ENCODE measurements around the gene RRP12. TPM values are rescaled to one million over a fixed set of nuclear protein-coding genes. Genes with fewer than 3 reads are reported as not detected.

The RRP12 gene
- total and polyA plus RNA-seq, 5 experiments from 2014 or later = 8.0 to 27.2 (median 17.3) TPM

- DNase-seq = no peak
- POLR2A ChIA-PET = no interaction called here
- peaks cover 0 to 53% (median 9%) of the 10 kb centered on the region in 3 donors for H3K36me3 Mint-ChIP-seq
- no peak overlapping the region for H3K4me3 Mint-ChIP-seq
- no peaks in the 10 kb centered on the region for H3K27me3 Mint-ChIP-seq
- ATAC-seq = peak in 1 of 2 donors; percentile 13
- no peak overlapping the region for H3K27ac Mint-ChIP-seq
- no peaks in the 10 kb centered on the region for H3K9me3 Mint-ChIP-seq
- peaks cover 0 to 1% (median 0%) of the 10 kb centered on the region in 4 donors for H3K4me1 Mint-ChIP-seq
These were observed 20.6 kb downstream of the RRP12 start for GRCh38 chr10:97380516-97380915.

- H3K36me3 Mint-ChIP-seq = peaks cover 0 to 56% (median 12%) of the 10 kb centered on the region in 3 donors
These were observed 21.9 kb downstream of the RRP12 start for GRCh38 chr10:97378933-97379921.

GRCh38 chr10:97376413-97376812, 24.7 kb downstream of the RRP12 start:
- ATAC-seq (no peak), DNase-seq (no peak)
- Mint-ChIP-seq H3K36me3 (peaks cover 0 to 67% (median 18%) of the 10 kb centered on the region in 3 donors), H3K4me1 (no peaks in the 10 kb centered on the region), H3K27me3 (no peaks in the 10 kb centered on the region), H3K27ac (peak overlapping the region in 2 of 10 donors; percentile 37 to 67), H3K4me3 (no peak overlapping the region), H3K9me3 (no peaks in the 10 kb centered on the region)
- POLR2A ChIA-PET = no interaction called here

More at GRCh38 chr10:97378933-97379921, 21.9 kb downstream of the RRP12 start:
- no peaks in the 10 kb centered on the region for H3K9me3 Mint-ChIP-seq
- H3K4me3 Mint-ChIP-seq = no peak overlapping the region
- ATAC-seq = no peak
- H3K27me3 Mint-ChIP-seq = no peaks in the 10 kb centered on the region
- no peaks in the 10 kb centered on the region for H3K4me1 Mint-ChIP-seq
- no peak overlapping the region for H3K27ac Mint-ChIP-seq
- POLR2A ChIA-PET = no interaction called here
- DNase-seq = no peak

- Mint-ChIP-seq H3K27me3 (no peaks in the 10 kb centered on the region), H3K27ac (no peak overlapping the region), H3K4me3 (no peak overlapping the region), H3K9me3 (no peaks in the 10 kb centered on the region), H3K4me1 (peaks cover 0 to 2% (median 0%) of the 10 kb centered on the region in 4 donors), H3K36me3 (peaks cover 0 to 76% (median 18%) of the 10 kb centered on the region in 3 donors)
- POLR2A ChIA-PET = no interaction called here
- ATAC-seq (no peak), DNase-seq (no peak)
These were observed 27.7 kb downstream of the RRP12 start for GRCh38 chr10:97373456-97373855.

- no peak for ATAC-seq
- H3K36me3 Mint-ChIP-seq = peaks cover 0 to 72% (median 18%) of the 10 kb centered on the region in 3 donors
These were observed 28.8 kb downstream of the RRP12 start for GRCh38 chr10:97372233-97372875.

GRCh38 chr10:97371696-97372095, 29.4 kb downstream of the RRP12 start:
- DNase-seq = no peak
- H3K27me3 Mint-ChIP-seq = no peaks in the 10 kb centered on the region
- H3K36me3 Mint-ChIP-seq = peaks cover 0 to 75% (median 18%) of the 10 kb centered on the region in 3 donors
- H3K4me3 Mint-ChIP-seq = no peak overlapping the region
- no peak overlapping the region for H3K27ac Mint-ChIP-seq
- H3K4me1 Mint-ChIP-seq = peaks cover 0 to 4% (median under 1%) of the 10 kb centered on the region in 4 donors
- H3K9me3 Mint-ChIP-seq = no peaks in the 10 kb centered on the region
- no peak for ATAC-seq
- POLR2A ChIA-PET = no interaction called here

More at GRCh38 chr10:97372233-97372875, 28.8 kb downstream of the RRP12 start:
- Mint-ChIP-seq H3K27ac (no peak overlapping the region), H3K4me3 (no peak overlapping the region), H3K27me3 (no peaks in the 10 kb centered on the region), H3K4me1 (peaks cover 0 to 2% (median under 1%) of the 10 kb centered on the region in 4 donors), H3K9me3 (no peaks in the 10 kb centered on the region)
- DNase-seq = no peak
- POLR2A ChIA-PET = no interaction called here

GRCh38 chr10:97367126-97367649, 34.0 kb downstream of the RRP12 start:
- H3K27me3 Mint-ChIP-seq = no peaks in the 10 kb centered on the region
- POLR2A ChIA-PET = interaction anchor here (0.6 to 0.7 kb wide), 2 partner anchors 10 to 184 kb away, joined by 4 to 5 read pairs; no protein-coding TSS in a partner anchor
- ATAC-seq (no peak), DNase-seq (no peak)
- peaks cover 0 to 70% (median 9%) of the 10 kb centered on the region in 3 donors for H3K36me3 Mint-ChIP-seq
- peak overlapping the region in 1 of 10 donors; percentile 2 for H3K27ac Mint-ChIP-seq
- no peak overlapping the region for H3K4me3 Mint-ChIP-seq
- H3K9me3 Mint-ChIP-seq = no peaks in the 10 kb centered on the region
- H3K4me1 Mint-ChIP-seq = peaks cover 0 to 25% (median 2%) of the 10 kb centered on the region in 4 donors

- no peak for ATAC-seq
- POLR2A ChIA-PET = no interaction called here
- Mint-ChIP-seq H3K27me3 (no peaks in the 10 kb centered on the region), H3K4me1 (peaks cover 0 to 25% (median 2%) of the 10 kb centered on the region in 4 donors), H3K27ac (peak overlapping the region in 1 of 10 donors; percentile 72), H3K9me3 (no peaks in the 10 kb centered on the region), H3K4me3 (no peak overlapping the region), H3K36me3 (peaks cover 0 to 64% (median 5%) of the 10 kb centered on the region in 3 donors)
- DNase-seq = no peak
These were observed 34.6 kb downstream of the RRP12 start for GRCh38 chr10:97366572-97366971.

GRCh38 chr10:97365761-97366351, 35.3 kb downstream of the RRP12 start:
- no peak for DNase-seq
- Mint-ChIP-seq H3K9me3 (no peaks in the 10 kb centered on the region), H3K36me3 (peaks cover 0 to 60% (median 4%) of the 10 kb centered on the region in 3 donors), H3K27me3 (no peaks in the 10 kb centered on the region), H3K4me1 (peaks cover 0 to 25% (median under 1%) of the 10 kb centered on the region in 4 donors), H3K4me3 (peak overlapping the region in 1 of 10 donors; percentile 32), H3K27ac (peak overlapping the region in 4 of 10 donors; percentile 6 to 72 (median 36))
- POLR2A ChIA-PET = no interaction called here
- ATAC-seq = no peak

GRCh38 chr10:97363071-97363470, 38.1 kb downstream of the RRP12 start:
- H3K9me3 Mint-ChIP-seq = no peaks in the 10 kb centered on the region
- H3K4me3 Mint-ChIP-seq = no peak overlapping the region
- ATAC-seq (no peak), DNase-seq (no peak)
- peak overlapping the region in 2 of 10 donors; percentile 10 to 57 for H3K27ac Mint-ChIP-seq
- POLR2A ChIA-PET = no interaction called here
- H3K36me3 Mint-ChIP-seq = peaks cover 0 to 53% (median 6%) of the 10 kb centered on the region in 3 donors
- peaks cover 0 to 25% (median under 1%) of the 10 kb centered on the region in 4 donors for H3K4me1 Mint-ChIP-seq
- no peaks in the 10 kb centered on the region for H3K27me3 Mint-ChIP-seq

- DNase-seq = no peak
- Mint-ChIP-seq H3K4me3 (no peak overlapping the region), H3K36me3 (peaks cover 0 to 58% (median 6%) of the 10 kb centered on the region in 3 donors), H3K27ac (peak overlapping the region in 2 of 10 donors; percentile 10 to 20), H3K4me1 (peaks cover 0 to 25% (median under 1%) of the 10 kb centered on the region in 4 donors), H3K9me3 (no peaks in the 10 kb centered on the region), H3K27me3 (no peaks in the 10 kb centered on the region)
- ATAC-seq = no peak
- POLR2A ChIA-PET = no interaction called here
These were observed 38.7 kb downstream of the RRP12 start for GRCh38 chr10:97362310-97363033.

- POLR2A ChIA-PET = no interaction called here
- peaks cover 0 to 53% (median 6%) of the 10 kb centered on the region in 3 donors for H3K36me3 Mint-ChIP-seq
- no peaks in the 10 kb centered on the region for H3K27me3 Mint-ChIP-seq
- no peak overlapping the region for H3K4me3 Mint-ChIP-seq
- no peaks in the 10 kb centered on the region for H3K9me3 Mint-ChIP-seq
- no peak for DNase-seq
- H3K4me1 Mint-ChIP-seq = peaks cover 0 to 23% (median under 1%) of the 10 kb centered on the region in 4 donors
- H3K27ac Mint-ChIP-seq = no peak overlapping the region
- ATAC-seq = no peak
These were observed 39.6 kb downstream of the RRP12 start for GRCh38 chr10:97361537-97361901.

Data from naive thymus-derived CD8-positive, alpha-beta T cell (primary cell).